ENCODE data around the gene FAM3C. TPM values are rescaled to one million over a fixed set of nuclear protein-coding genes. Genes with fewer than 3 reads are reported as not detected.
A peak's percentile ranks its signal among the peaks of the same experiment; 100 is the strongest.

The FAM3C gene
- total and polyA plus RNA-seq, 2 of the 8 experiments (the other 6 are each of a cell fraction or from before 2014, with no cell fraction given) = 27.0 to 77.7 TPM

- H2BK12ac ChIP-seq (ENCODE audit: low read depth, low read length) = no peak overlapping the region
- no peaks in the 10 kb centered on the region for H3K9me3 ChIP-seq (ENCODE audit: insufficient read depth in 2 of 2, low read depth in 1 of 2, low read length in 1 of 2)
- H2BK120ac ChIP-seq (replicated peaks; ENCODE audit: low read depth, low read length) = no peak overlapping the region
- H3K4ac ChIP-seq (replicated peaks; ENCODE audit: insufficient read length, low read depth, low read length) = no peak overlapping the region
- no peak overlapping the region for H3K9ac ChIP-seq (replicated peaks in 1 of 4; ENCODE audit: extremely low read depth in 1 of 4, low read depth in 3 of 4, low read length in 3 of 4)
- no peaks in the 10 kb centered on the region for H3K4me1 ChIP-seq (replicated peaks in 1 of 4; ENCODE audit: control insufficient read depth in 3 of 4, insufficient read depth in 4 of 4, low read length in 3 of 4)
- H2AFZ ChIP-seq (ENCODE audit: low read length) = no peak overlapping the region
- no peaks in the 10 kb centered on the region for H4K20me1 ChIP-seq (replicated peaks in 1 of 2; ENCODE audit: control insufficient read depth in 1 of 2, insufficient read depth in 2 of 2, low read length in 2 of 2)
- H3K4me2 ChIP-seq (ENCODE audit: insufficient read depth in 1 of 2, low read depth in 2 of 2, low read length in 2 of 2) = no peak overlapping the region
- no peaks in the 10 kb centered on the region for H3K79me1 ChIP-seq (ENCODE audit: low read depth, low read length)
- H4K91ac ChIP-seq (replicated peaks; ENCODE audit: insufficient read length, low read length) = no peak overlapping the region
- H3K23ac ChIP-seq (ENCODE audit: insufficient read length) = no peak overlapping the region
- ChIA-PET POLR2A (ENCODE audit: partially characterized antibody) (interaction anchor here (2.2 kb wide), 1 partner anchor 9 kb away, joined by 7 read pairs; no protein-coding TSS in a partner anchor), CTCF (ENCODE audit: partially characterized antibody) (interaction anchor here (0.9 to 1.1 kb wide), 3 partner anchors 76 to 202 kb away, joined by 3 read pairs; no protein-coding TSS in a partner anchor)
- no peak overlapping the region for H3K14ac ChIP-seq (ENCODE audit: insufficient read length)
- WGBS, 2 experiments (ENCODE audit: extremely low coverage in 1 of 2, insufficient coverage in 1 of 2, insufficient read length in 1 of 2, insufficient replicate concordance in 2 of 2, low coverage in 1 of 2, low lambda C conversion rate in 2 of 2, missing lambda C conversion rate in 1 of 2) = 75% methylated on average over 3 of the region's 3 CpGs; no CpG with 5 or more reads in 1 of the 2 experiments
- H3K36me3 ChIP-seq (ENCODE audit: control insufficient read depth in 2 of 4, insufficient read depth in 4 of 4, low read length in 3 of 4) = no peaks in the 10 kb centered on the region
- H3K56ac ChIP-seq (replicated peaks; ENCODE audit: insufficient read length, low read depth, low read length) = no peak overlapping the region
- no peak overlapping the region for H4K8ac ChIP-seq (ENCODE audit: extremely low read depth, insufficient read depth, low read length)
- no peak overlapping the region for H3K4me3 ChIP-seq (ENCODE audit: extremely low read depth in 1 of 4, insufficient read depth in 2 of 4, low read depth in 3 of 4, low read length in 4 of 4)
- FAIRE-seq = no peak
- no peak overlapping the region for H4K5ac ChIP-seq (ENCODE audit: insufficient read length, low read depth, low read length)
- H3K27ac ChIP-seq (ENCODE audit: low read depth, low read length) = no peak overlapping the region
- no peak overlapping the region for H2BK5ac ChIP-seq (ENCODE audit: low read depth, low read length)
- no peak overlapping the region for H2BK15ac ChIP-seq (ENCODE audit: low read length)
- H2AK5ac ChIP-seq (ENCODE audit: low read depth, low read length) = no peak overlapping the region
- no peaks in the 10 kb centered on the region for H3K27me3 ChIP-seq (replicated peaks in 1 of 4; ENCODE audit: control insufficient read depth in 3 of 4, extremely low read depth in 1 of 4, insufficient read depth in 3 of 4, low read length in 3 of 4)
- H3K18ac ChIP-seq (ENCODE audit: extremely low read depth, low read length) = no peak overlapping the region
- no peaks in the 10 kb centered on the region for H3K23me2 ChIP-seq (ENCODE audit: low read depth, low read length)
- no peak overlapping the region for H2BK20ac ChIP-seq (ENCODE audit: low read length)
- no peaks in the 10 kb centered on the region for H3K79me2 ChIP-seq (ENCODE audit: control insufficient read depth in 1 of 2, insufficient read depth in 2 of 2, low read length in 2 of 2)
- DNase-seq (ENCODE audit: low read depth in 1 of 2, low spot score in 2 of 2) = no peak
- peak; percentile 39 to 46 for TF ChIP-seq RAD21 (IDR thresholded peaks at IDR 0.05 in 1 of 2, conservative IDR thresholded peaks at IDR 0.05 in 1 of 2; ENCODE audit: low read depth in 2 of 2, low read length in 2 of 2)
- TF ChIP-seq SIX5 (IDR thresholded peaks at IDR 0.05; ENCODE audit: low read depth, low read length) = no peak
- no peak for TF ChIP-seq CHD1 (IDR thresholded peaks at IDR 0.05; ENCODE audit: low read depth, low read length)
- no peak for TF ChIP-seq ASH2L (IDR thresholded peaks at IDR 0.05; ENCODE audit: low read length)
- TF ChIP-seq BCL11A (IDR thresholded peaks at IDR 0.05; ENCODE audit: low read depth in 2 of 2, low read length in 2 of 2) = no peak
- no peak for TF ChIP-seq NANOG (IDR thresholded peaks at IDR 0.05; ENCODE audit: insufficient read depth, low read depth, low read length, poor library complexity, severe bottlenecking)
- peak in 1 of 3 experiments; percentile 9; a peak in 1 of 4 replicates for TF ChIP-seq CTCF (IDR thresholded peaks at IDR 0.05; ENCODE audit: control extremely low read depth in 1 of 3, insufficient read depth in 1 of 3, low read depth in 1 of 3, low read length in 3 of 3)
- TF ChIP-seq TAF7 (optimal IDR thresholded peaks at IDR 0.05; ENCODE audit: borderline replicate concordance, low read depth, low read length) = no peak
- TF ChIP-seq USF2 (IDR thresholded peaks at IDR 0.05; ENCODE audit: low read length) = no peak
Observed at GRCh38 chr7:121337398-121337797, 58.7 kb downstream of the FAM3C start.
